ENCODE results near the gene PDCD1LG2.
"Not testable (repeated sequence)": the region's sequence is repeated elsewhere in the genome, so short reads cannot be mapped to it uniquely, and the experiment has no call there.

DNA sequence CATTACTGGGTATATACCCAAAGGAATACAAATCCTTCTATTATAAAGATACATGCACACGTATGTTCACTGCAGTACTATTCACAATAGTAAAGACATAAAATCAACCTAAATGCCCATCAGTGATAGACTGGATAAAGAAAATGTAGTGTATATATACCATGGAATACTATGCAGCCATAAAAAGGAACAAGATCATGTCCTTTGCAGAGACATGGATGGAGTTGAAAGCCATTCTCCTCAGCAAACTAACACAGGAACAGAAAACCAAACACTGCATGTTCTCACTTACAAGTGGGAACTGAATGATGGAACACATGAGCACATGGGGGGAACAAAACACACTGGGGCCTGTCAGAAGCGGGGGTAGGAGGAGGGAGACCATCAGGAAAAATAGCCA is 71.4 kb downstream of the PDCD1LG2 start:
- TF ChIP-seq EZH2 (optimal IDR thresholded peaks at IDR 0.05; ENCODE audit: low read depth, low read length); EZH2phosphoT487 (IDR thresholded peaks at IDR 0.05; ENCODE audit: low read length): not testable (repeated sequence)
- TF ChIP-seq, protein P1, sequence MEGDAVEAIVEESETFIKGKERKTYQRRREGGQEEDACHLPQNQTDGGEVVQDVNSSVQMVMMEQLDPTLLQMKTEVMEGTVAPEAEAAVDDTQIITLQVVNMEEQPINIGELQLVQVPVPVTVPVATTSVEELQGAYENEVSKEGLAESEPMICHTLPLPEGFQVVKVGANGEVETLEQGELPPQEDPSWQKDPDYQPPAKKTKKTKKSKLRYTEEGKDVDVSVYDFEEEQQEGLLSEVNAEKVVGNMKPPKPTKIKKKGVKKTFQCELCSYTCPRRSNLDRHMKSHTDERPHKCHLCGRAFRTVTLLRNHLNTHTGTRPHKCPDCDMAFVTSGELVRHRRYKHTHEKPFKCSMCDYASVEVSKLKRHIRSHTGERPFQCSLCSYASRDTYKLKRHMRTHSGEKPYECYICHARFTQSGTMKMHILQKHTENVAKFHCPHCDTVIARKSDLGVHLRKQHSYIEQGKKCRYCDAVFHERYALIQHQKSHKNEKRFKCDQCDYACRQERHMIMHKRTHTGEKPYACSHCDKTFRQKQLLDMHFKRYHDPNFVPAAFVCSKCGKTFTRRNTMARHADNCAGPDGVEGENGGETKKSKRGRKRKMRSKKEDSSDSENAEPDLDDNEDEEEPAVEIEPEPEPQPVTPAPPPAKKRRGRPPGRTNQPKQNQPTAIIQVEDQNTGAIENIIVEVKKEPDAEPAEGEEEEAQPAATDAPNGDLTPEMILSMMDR (IDR thresholded peaks at IDR 0.05; ENCODE audit: low read length): not testable (repeated sequence)
